ENCODE data around the gene SWT1.

GRCh38 chr1:185265314-185265713, 108.3 kb downstream of the SWT1 start:
- TF ChIP-seq, protein P1, sequence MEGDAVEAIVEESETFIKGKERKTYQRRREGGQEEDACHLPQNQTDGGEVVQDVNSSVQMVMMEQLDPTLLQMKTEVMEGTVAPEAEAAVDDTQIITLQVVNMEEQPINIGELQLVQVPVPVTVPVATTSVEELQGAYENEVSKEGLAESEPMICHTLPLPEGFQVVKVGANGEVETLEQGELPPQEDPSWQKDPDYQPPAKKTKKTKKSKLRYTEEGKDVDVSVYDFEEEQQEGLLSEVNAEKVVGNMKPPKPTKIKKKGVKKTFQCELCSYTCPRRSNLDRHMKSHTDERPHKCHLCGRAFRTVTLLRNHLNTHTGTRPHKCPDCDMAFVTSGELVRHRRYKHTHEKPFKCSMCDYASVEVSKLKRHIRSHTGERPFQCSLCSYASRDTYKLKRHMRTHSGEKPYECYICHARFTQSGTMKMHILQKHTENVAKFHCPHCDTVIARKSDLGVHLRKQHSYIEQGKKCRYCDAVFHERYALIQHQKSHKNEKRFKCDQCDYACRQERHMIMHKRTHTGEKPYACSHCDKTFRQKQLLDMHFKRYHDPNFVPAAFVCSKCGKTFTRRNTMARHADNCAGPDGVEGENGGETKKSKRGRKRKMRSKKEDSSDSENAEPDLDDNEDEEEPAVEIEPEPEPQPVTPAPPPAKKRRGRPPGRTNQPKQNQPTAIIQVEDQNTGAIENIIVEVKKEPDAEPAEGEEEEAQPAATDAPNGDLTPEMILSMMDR (IDR thresholded peaks at IDR 0.05): no peak
- TF ChIP-seq POLR2AphosphoS5 (IDR thresholded peaks at IDR 0.05; ENCODE audit: low read depth, low read length) (no peak), REST (IDR thresholded peaks at IDR 0.05; ENCODE audit: insufficient read depth in 1 of 2, low read depth in 2 of 2, low read length in 1 of 2) (no peak)

All from Panc1 (cell line).